HG02763 (cell line): ENCODE data around the gene MTUS2.

Experiments used
- ATAC-seq: cut with Tn5 transposase; IDR thresholded peaks from one replicate; pipeline ENCODE4 v1.9.1; 2021; ENCODE audit warnings: mild to moderate bottlenecking, moderate library complexity; ENCODE audit not compliant: unreplicated experiment

The MTUS2 gene

GRCh38 chr13:29499506-29500165 lies 679.5 kb downstream of the MTUS2 start:
- no peak for ATAC-seq

- no peak for ATAC-seq
These were observed 680.2 kb downstream of the MTUS2 start for GRCh38 chr13:29500386-29500785.

- ATAC-seq, result no peak
These were observed 681.5 kb downstream of the MTUS2 start for GRCh38 chr13:29501674-29502073.

GRCh38 chr13:29502391-29503008 lies 682.4 kb downstream of the MTUS2 start:
- ATAC-seq, result no peak

GRCh38 chr13:29503041-29503837 lies 683.1 kb downstream of the MTUS2 start:
- ATAC-seq, result no peak

- no peak for ATAC-seq
These were observed 684.6 kb downstream of the MTUS2 start for GRCh38 chr13:29504691-29505090.

GRCh38 chr13:29505511-29505910 lies 685.4 kb downstream of the MTUS2 start:
- no peak for ATAC-seq

GRCh38 chr13:29505950-29506349 lies 685.8 kb downstream of the MTUS2 start:
- no peak for ATAC-seq

GRCh38 chr13:29507356-29507755 lies 687.2 kb downstream of the MTUS2 start:
- no peak for ATAC-seq

- ATAC-seq, result no peak
These were observed 688.2 kb downstream of the MTUS2 start for GRCh38 chr13:29508130-29508875.

GRCh38 chr13:29508876-29509252 lies 688.7 kb downstream of the MTUS2 start:
- no peak for ATAC-seq

- ATAC-seq, result no peak
These were observed 690.0 kb downstream of the MTUS2 start for GRCh38 chr13:29509999-29510589.

- no peak for ATAC-seq
These were observed 690.5 kb downstream of the MTUS2 start for GRCh38 chr13:29510651-29511084.

- no peak for ATAC-seq
These were observed 691.1 kb downstream of the MTUS2 start for GRCh38 chr13:29511106-29511796.

GRCh38 chr13:29511980-29512379 lies 691.8 kb downstream of the MTUS2 start:
- ATAC-seq, result no peak

- ATAC-seq, result no peak
These were observed 693.2 kb downstream of the MTUS2 start for GRCh38 chr13:29513002-29513980.

GRCh38 chr13:29513981-29514719 lies 694.0 kb downstream of the MTUS2 start:
- ATAC-seq, result no peak

- ATAC-seq, result no peak
These were observed 694.7 kb downstream of the MTUS2 start for GRCh38 chr13:29514720-29515310.
